Left lung (tissue), 10 donors: ENCODE data around the gene PEX26. TPM values are rescaled to one million over a fixed set of nuclear protein-coding genes. Genes with fewer than 3 reads are reported as not detected.
A peak's percentile ranks its signal among the peaks of the same experiment; 100 is the strongest.

ENCODE experiments used
- ATAC-seq: fragments of 200-7000 bp; cut with Tn5 transposase; one replicate; pipeline ENCODE4 v1.9.1; 2020; ENCODE audit warnings: moderate library complexity
- DNase-seq, 4 donors: peaks; one replicate each; pipeline ENCODE4 v3.0.0-alpha.2; 2013 to 2020
- H3K27ac ChIP-seq, 2 donors: fragments of 200-600 bp; sonication (generic) in 1 of 2; one replicate each; pipeline versions ENCODE4 v1.5.0 to v1.8.0; 2020 to 2021
- H3K27me3 ChIP-seq, 2 donors: fragments of 200-600 bp; sonication (generic) in 1 of 2; one replicate each; pipeline versions ENCODE4 v1.5.0 to v1.8.0; 2020 to 2021
- H3K36me3 ChIP-seq, 2 donors: fragments of 200-600 bp; sonication (generic) in 1 of 2; one replicate each; pipeline versions ENCODE4 v1.5.0 to v1.8.0; 2020 to 2021
- H3K4me1 ChIP-seq, 2 donors: fragments of 200-600 bp; one replicate each; pipeline ENCODE4 v1.8.0; 2021
- H3K4me3 ChIP-seq, 2 donors: fragments of 200-600 bp; sonication (generic) in 1 of 2; one replicate each; pipeline versions ENCODE4 v1.5.0 to v1.8.0; 2020 to 2021; ENCODE audit warnings: mild to moderate bottlenecking in 1 of 2
- H3K9me3 ChIP-seq, 2 donors: fragments of 200-600 bp; sonication (generic) in 1 of 2; one replicate each; pipeline versions ENCODE4 v1.5.0 to v1.8.0; 2020 to 2021
- intact Hi-C, 2 donors: fragments of 100-400 bp; cut with DNase I; formaldehyde crosslinking; loops; one replicate each; pipeline versions ENCODE4 v1.11.2 to v1.14.2; 2022
- polyA plus RNA-seq, 6 donors: library from polyadenylated mRNA; unstranded; fragments of 120-200 nt; gene quantifications; one replicate each; pipeline ENCODE4 v1.2.1, GENCODE V29; 2013; ENCODE audit not compliant: insufficient read length in 6 of 6
- total RNA-seq, 2 donors: library from RNA; stranded (reverse); fragmentation: NEBNext Ultra II Directional; extraction: Animal tissue kit (Norgen Biotek cat#: 25700); gene quantifications; one replicate each; pipeline ENCODE4 v1.2.1, GENCODE V29; 2021
- TF ChIP-seq, protein P1 (sequence below), 2 donors: fragments of 200-600 bp; sonication (generic) in 1 of 2; IDR thresholded peaks; one replicate each; pipeline versions ENCODE4 v1.5.0 to v1.8.0; 2021; ENCODE audit warnings: antibody characterized with exemption in 2 of 2
- donor health status: DM: no; HTN: yes; CAD: no.
- donor health status: DM: no; HTN: no; CAD: no.

The PEX26 gene
- total and polyA plus RNA-seq, 8 donors, result 21.8 to 39.4 (median 26.8) TPM

DNA sequence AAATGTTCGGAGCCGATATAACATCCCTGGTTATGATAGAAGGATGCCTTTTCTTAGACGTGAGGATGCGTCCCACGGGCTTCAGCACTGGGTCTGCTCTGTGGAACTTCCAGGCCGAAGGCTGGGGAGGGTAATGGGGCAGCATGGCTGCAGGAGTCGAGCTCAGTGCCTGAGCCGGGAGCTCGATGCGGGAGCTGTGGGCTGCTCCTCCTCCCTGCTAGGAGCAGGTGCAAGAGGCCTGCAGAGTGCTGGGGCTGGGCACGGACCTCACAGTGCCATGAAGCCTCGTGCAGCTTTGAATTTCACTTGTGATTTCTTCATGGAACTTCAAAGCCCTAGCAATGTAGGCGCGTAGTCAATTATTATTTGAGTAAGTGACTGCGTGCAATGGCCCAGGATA, 38.8 kb downstream of the PEX26 start:
- H3K9me3 ChIP-seq, result no peaks in the 10 kb centered on the region
- H3K27ac ChIP-seq, result no peak overlapping the region
- H3K4me3 ChIP-seq, result no peak overlapping the region
- TF ChIP-seq, protein P1, sequence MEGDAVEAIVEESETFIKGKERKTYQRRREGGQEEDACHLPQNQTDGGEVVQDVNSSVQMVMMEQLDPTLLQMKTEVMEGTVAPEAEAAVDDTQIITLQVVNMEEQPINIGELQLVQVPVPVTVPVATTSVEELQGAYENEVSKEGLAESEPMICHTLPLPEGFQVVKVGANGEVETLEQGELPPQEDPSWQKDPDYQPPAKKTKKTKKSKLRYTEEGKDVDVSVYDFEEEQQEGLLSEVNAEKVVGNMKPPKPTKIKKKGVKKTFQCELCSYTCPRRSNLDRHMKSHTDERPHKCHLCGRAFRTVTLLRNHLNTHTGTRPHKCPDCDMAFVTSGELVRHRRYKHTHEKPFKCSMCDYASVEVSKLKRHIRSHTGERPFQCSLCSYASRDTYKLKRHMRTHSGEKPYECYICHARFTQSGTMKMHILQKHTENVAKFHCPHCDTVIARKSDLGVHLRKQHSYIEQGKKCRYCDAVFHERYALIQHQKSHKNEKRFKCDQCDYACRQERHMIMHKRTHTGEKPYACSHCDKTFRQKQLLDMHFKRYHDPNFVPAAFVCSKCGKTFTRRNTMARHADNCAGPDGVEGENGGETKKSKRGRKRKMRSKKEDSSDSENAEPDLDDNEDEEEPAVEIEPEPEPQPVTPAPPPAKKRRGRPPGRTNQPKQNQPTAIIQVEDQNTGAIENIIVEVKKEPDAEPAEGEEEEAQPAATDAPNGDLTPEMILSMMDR (IDR thresholded peaks at IDR 0.05), result no peak
- ATAC-seq, result no peak
- intact Hi-C loops, result no loop called here
- peaks cover 0 to 25% of the 10 kb centered on the region in 2 donors for H3K27me3 ChIP-seq
- H3K4me1 ChIP-seq, result peaks cover 0 to 9% of the 10 kb centered on the region in 2 donors
- peak in 1 of 4 donors; percentile 10 for DNase-seq
- H3K36me3 ChIP-seq, result no peaks in the 10 kb centered on the region

DNA sequence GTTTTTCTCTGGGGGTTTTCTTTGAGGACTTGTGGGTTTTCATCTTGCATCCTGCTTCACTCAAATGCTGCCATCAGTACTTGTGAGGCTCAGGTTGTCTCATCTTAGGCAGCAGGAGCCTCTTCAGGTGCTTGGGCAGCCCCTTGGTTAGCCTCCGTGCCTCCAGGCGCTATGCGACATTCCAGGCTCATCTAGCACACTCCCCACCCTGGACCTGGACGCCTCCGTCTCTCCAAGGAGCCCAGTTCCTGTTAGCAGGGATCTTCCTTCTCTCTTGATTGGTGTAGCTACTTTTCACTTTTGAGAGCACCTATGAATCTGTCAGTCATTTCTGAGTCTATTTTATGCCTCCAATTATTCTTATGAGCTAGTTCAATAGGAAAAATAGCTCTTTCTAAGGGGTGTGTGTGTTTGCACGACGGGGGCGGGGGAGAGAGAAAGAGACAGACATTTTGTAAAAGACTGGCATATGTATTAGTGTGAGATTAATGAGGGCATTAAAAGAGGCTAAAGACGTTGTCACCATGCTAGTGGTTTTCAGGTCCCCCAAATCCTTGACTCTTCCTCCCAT, 40.6 kb downstream of the PEX26 start:
- TF ChIP-seq, protein P1 (IDR thresholded peaks at IDR 0.05), result no peak
- Histone ChIP-seq H3K4me1 (peaks cover 0 to 8% of the 10 kb centered on the region in 2 donors), H3K9me3 (no peaks in the 10 kb centered on the region), H3K36me3 (no peaks in the 10 kb centered on the region), H3K27me3 (peaks cover 0 to 7% of the 10 kb centered on the region in 2 donors), H3K4me3 (no peak overlapping the region), H3K27ac (no peak overlapping the region)
- no peak for DNase-seq
- no peak for ATAC-seq
- intact Hi-C loops, result no loop called here

DNA sequence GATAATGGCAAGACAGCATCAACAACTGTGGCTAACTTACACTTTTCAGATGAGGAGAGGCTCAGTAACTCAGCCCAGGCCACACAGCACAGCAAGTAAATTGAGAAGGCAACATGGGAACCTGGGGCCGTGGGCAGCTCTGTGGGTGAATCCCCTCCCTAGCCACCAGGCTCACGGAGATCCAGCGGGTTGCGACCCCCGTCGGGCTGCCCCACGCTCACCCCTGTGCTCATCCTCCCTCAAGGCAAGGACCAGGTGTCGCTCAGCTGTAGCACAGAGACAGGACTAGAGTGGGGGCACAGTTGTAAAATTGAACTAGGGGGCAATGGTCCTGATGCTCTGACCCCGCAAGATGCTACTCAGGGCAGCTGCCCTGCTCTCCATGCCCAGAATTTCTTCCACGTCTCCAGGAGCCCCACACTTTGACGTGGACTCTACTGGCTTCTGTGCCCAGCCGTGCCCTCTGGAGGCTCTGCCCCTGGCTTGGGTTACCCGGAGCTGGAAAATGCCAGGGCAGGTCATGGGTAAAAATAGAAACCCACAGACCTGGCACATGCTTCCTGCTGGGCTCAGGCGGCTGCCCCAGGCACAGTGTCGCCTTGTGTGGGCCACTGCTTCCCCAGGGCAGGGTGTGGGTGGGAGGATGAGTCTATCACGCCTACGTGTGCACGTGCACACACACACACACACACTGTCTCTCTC, 41.8 kb downstream of the PEX26 start:
- Histone ChIP-seq H3K9me3 (no peaks in the 10 kb centered on the region), H3K27ac (no peak overlapping the region), H3K4me1 (no peaks in the 10 kb centered on the region), H3K36me3 (no peaks in the 10 kb centered on the region), H3K4me3 (no peak overlapping the region), H3K27me3 (no peaks in the 10 kb centered on the region)
- DNase-seq, result no peak
- no peak for ATAC-seq
- intact Hi-C loops, result no loop called here
- TF ChIP-seq, protein P1 (IDR thresholded peaks at IDR 0.05), result no peak

DNA sequence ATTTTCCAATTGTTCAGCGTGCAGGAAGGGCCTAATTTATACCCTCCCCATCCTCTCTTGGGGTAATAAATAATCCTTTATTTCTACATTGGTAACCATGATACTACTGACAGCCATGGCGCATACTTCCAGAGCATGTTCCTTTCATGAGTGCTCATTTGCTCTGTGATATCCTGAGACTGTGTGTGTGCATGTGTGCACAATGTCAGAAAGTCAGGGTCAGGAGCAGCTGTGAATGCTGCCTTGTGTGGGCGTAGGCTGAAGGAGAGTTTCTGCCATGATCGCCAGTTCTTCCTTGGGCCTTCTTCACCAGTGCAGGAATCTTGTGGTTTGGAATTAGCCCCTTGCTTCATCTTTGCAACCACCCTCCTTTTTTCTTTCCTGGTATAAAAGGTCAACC, 43.1 kb downstream of the PEX26 start:
- intact Hi-C loops, result no loop called here
- TF ChIP-seq, protein P1 (IDR thresholded peaks at IDR 0.05), result no peak

DNA sequence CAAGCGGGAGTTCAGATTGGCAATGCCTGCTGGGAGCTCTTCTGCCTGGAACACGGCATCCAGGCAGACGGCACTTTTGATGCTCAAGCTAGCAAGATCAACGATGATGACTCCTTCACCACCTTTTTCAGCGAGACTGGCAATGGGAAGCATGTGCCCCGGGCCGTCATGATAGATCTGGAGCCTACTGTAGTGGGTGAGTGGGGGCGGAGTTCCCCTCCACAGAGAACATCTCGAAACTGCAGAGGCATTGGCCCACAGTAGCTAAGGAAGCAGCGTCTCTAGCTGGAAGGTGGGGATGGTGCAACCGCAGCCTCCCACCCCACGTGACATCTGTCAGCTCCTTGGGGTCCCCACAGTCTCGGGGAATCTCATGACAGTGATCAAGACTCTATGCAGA, 43.7 kb downstream of the PEX26 start:
- no peak for DNase-seq
- no peak overlapping the region for H3K27ac ChIP-seq
- ATAC-seq, result no peak
- no peaks in the 10 kb centered on the region for H3K36me3 ChIP-seq
- no peaks in the 10 kb centered on the region for H3K9me3 ChIP-seq
- TF ChIP-seq, protein P1 (IDR thresholded peaks at IDR 0.05), result no peak
- H3K4me1 ChIP-seq, result no peaks in the 10 kb centered on the region
- intact Hi-C loops, result no loop called here
- H3K27me3 ChIP-seq, result no peaks in the 10 kb centered on the region
- H3K4me3 ChIP-seq, result no peak overlapping the region

More for the DNA sequence above, 43.1 kb downstream of the PEX26 start:
- ATAC-seq (no peak), DNase-seq (no peak)
- Histone ChIP-seq H3K27me3 (no peaks in the 10 kb centered on the region), H3K4me3 (no peak overlapping the region), H3K9me3 (no peaks in the 10 kb centered on the region), H3K27ac (no peak overlapping the region), H3K36me3 (no peaks in the 10 kb centered on the region), H3K4me1 (no peaks in the 10 kb centered on the region)
